ENCODE results near the gene C13orf46. TPM values are rescaled to one million over a fixed set of nuclear protein-coding genes. Genes with fewer than 3 reads are reported as not detected.

Gene C13orf46
- total and polyA plus RNA-seq, 8 donors: 2.9 to 23.1 (median 10.6) TPM

DNA sequence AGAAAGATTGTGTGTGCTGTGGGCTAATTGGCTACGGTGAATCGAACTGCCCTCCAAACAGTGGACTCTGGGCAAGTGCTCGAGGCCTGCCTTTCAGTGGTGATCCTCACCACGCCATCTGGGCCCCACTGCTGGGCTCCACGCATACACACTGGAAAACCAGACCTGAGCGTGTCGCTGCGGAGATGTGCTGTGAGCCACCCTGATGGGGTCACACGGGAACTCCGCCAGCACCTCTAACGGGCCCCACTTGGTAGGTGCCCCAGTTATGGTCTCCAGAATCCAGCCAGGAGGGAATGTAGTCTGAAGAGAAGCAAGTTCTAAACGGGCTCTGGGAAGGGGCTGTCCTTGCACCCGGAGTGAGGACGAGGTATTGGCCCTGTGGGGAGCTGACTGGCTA lies 39.3 kb downstream of the C13orf46 start:
- no peak for ATAC-seq
- WGBS, 2 donors: 79 to 87% methylated on average over 14 of the region's 14 CpGs

DNA sequence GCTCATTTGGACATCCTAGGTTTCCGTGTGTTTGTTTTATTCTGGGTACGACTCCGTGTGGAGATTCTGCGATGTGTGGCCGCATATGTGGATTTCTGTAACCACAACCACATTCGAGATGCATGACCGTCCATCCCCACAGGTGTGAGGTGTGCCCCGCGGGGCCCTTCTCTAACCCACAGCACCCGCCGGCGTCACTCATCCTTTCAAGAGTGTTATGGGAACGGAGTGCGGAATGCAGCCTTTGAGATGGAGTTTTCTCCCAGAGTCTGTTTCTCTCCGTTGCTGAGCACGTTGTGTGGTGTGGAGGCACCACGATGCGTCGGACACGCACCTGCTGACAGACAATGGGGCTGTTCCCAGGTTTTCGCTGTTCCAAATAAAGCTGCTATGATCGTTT lies 40.0 kb downstream of the C13orf46 start:
- Histone ChIP-seq H3K4me3 (no peak overlapping the region), H3K9me3 (no peaks in the 10 kb centered on the region), H3K4me1 (peaks cover 0 to 5% (median 0%) of the 10 kb centered on the region in 3 donors), H3K27me3 (no peaks in the 10 kb centered on the region), H3K36me3 (no peaks in the 10 kb centered on the region), H3K27ac (no peak overlapping the region)
- TF ChIP-seq, protein P1, sequence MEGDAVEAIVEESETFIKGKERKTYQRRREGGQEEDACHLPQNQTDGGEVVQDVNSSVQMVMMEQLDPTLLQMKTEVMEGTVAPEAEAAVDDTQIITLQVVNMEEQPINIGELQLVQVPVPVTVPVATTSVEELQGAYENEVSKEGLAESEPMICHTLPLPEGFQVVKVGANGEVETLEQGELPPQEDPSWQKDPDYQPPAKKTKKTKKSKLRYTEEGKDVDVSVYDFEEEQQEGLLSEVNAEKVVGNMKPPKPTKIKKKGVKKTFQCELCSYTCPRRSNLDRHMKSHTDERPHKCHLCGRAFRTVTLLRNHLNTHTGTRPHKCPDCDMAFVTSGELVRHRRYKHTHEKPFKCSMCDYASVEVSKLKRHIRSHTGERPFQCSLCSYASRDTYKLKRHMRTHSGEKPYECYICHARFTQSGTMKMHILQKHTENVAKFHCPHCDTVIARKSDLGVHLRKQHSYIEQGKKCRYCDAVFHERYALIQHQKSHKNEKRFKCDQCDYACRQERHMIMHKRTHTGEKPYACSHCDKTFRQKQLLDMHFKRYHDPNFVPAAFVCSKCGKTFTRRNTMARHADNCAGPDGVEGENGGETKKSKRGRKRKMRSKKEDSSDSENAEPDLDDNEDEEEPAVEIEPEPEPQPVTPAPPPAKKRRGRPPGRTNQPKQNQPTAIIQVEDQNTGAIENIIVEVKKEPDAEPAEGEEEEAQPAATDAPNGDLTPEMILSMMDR (IDR thresholded peaks at IDR 0.05): no peak
- WGBS, 2 donors: 84 to 88% methylated on average over 22 of the region's 22 CpGs
- intact Hi-C loops (cut with DNase I): loop anchor here in 1 of 3 donors (10.0 kb wide), 1 partner anchor 109 kb away; no protein-coding TSS in a partner anchor
- DNase-seq (peak in 1 of 6 donors; percentile 34), FAIRE-seq (no peak), ATAC-seq (no peak)

More for the DNA sequence above, 39.3 kb downstream of the C13orf46 start:
- Histone ChIP-seq H3K4me3 (no peak overlapping the region), H3K27ac (no peak overlapping the region), H3K9me3 (no peaks in the 10 kb centered on the region), H3K36me3 (no peaks in the 10 kb centered on the region), H3K27me3 (no peaks in the 10 kb centered on the region), H3K4me1 (peaks cover 0 to 7% (median 0%) of the 10 kb centered on the region in 3 donors)
- TF ChIP-seq, protein P1 (IDR thresholded peaks at IDR 0.05): no peak
- DNase-seq (peak in 1 of 6 donors; percentile 39), FAIRE-seq (no peak)
- intact Hi-C loops (cut with DNase I): loop anchor here in 1 of 3 donors (10.0 kb wide), 1 partner anchor 110 kb away; no protein-coding TSS in a partner anchor

DNA sequence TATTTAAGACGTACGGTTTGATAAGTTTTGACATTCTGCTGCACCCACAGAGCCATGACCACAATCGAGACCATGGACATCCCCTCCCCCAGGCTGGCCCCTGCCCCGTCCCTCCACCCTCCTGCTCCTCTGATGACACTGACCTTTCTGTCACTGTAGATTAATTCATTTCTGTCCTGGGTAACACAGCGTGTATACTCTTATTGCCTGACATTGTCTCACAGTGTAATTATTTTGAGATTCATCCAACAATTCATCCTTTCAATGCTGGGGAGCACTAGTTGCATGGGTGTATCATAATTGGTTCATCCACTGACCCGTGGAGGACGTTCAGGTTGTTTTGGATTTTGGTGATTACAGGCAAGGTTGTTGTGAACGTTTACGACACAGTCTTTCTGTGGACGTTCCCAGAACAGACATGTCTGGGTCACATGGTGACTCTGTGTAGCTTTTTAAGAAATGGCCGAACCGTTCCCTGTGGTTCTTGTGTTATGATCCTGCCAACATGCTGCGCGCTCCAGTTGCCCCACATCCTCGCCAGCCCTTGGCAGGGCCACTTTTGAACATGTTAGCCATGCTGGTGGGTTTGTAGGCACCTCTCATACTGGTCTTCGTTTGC lies 41.9 kb downstream of the C13orf46 start:
- intact Hi-C loops (cut with DNase I): loop anchor here in 1 of 3 donors (10.0 kb wide), 1 partner anchor 107 kb away; no protein-coding TSS in a partner anchor
- no peaks in the 10 kb centered on the region for H3K9me3 ChIP-seq
- DNase-seq (peak in 2 of 6 donors; percentile 3 to 10), FAIRE-seq (no peak), ATAC-seq (no peak)
- no peak overlapping the region for H3K27ac ChIP-seq
- H3K4me3 ChIP-seq: no peak overlapping the region
- TF ChIP-seq, protein P1 (IDR thresholded peaks at IDR 0.05): no peak
- H3K4me1 ChIP-seq: no peaks in the 10 kb centered on the region
- no peaks in the 10 kb centered on the region for H3K36me3 ChIP-seq
- H3K27me3 ChIP-seq: no peaks in the 10 kb centered on the region
- WGBS, 2 donors: 61 to 74% methylated on average over 16 of the region's 16 CpGs

DNA sequence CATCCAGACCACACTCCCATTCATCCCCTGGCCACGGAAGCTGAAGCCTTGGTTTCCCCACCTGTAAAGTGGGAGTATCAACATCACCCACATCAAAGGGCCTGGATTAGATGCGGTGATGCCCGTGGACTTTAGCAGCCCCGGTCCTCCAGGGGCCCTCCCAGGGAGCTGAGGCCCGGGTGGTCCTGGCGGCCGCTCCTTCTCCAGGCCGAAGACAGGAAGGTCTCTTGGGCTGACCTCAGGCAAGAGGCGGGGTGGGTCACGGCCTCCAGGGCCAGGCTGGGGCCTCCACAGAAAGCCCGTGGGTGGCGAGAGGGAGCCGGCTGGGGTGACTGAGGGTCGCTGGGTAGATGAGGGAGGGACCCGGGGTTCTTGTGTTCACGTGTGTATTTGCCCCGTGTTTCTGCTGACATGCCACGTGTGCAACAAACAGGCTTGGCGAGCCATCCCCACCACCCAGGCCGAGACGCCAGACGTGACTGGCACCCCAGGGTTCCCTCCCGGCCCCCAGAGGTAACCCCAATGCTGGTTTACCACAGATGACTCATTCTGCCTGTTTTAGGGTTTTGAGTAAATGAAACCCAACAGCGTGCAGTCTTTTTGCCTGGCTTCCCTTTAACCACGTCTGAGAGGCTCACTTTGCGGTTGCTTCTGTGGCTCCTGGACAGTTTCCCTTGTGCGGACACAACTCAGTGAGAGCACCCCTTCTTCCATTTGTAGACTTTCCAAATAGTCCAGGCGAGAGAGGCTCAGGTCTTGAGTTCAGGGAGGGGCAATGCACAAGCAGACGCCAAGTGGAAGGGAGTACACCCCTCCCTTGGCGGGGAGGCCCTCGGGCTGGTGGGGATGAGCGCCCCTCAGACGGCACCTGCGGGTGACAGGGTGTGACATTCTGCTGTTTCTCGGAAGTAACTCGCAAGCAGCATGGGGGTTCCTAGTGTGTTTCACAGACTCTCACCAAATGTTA lies 42.9 kb downstream of the C13orf46 start:
- 72 to 85% methylated on average over 36 of the region's 36 CpGs for WGBS, 2 donors
- intact Hi-C loops (cut with DNase I): loop anchor here in 1 of 3 donors (10.0 kb wide), 1 partner anchor 106 kb away; no protein-coding TSS in a partner anchor
- ATAC-seq (no peak), FAIRE-seq (no peak), DNase-seq (peak in 2 of 6 donors; percentile 5 to 43)
- TF ChIP-seq, protein P1 (IDR thresholded peaks at IDR 0.05): no peak
- no peaks in the 10 kb centered on the region for H3K36me3 ChIP-seq
- H3K4me3 ChIP-seq: no peak overlapping the region
- H3K27me3 ChIP-seq: no peaks in the 10 kb centered on the region
- H3K27ac ChIP-seq: no peak overlapping the region
- H3K4me1 ChIP-seq: no peaks in the 10 kb centered on the region
- no peaks in the 10 kb centered on the region for H3K9me3 ChIP-seq
